ENCODE measurements around the gene AIFM3. TPM values are rescaled to one million over a fixed set of nuclear protein-coding genes. Genes with fewer than 3 reads are reported as not detected.
"Not testable (repeated sequence)": the region's sequence is repeated elsewhere in the genome, so short reads cannot be mapped to it uniquely, and the experiment has no call there.

Gene AIFM3
- total and polyA plus RNA-seq, 7 donors = 0.66 to 105 (median 1.9) TPM

- no peaks in the 10 kb centered on the region for H3K27me3 ChIP-seq
- DNase-seq = peak; percentile 98
- WGBS, 2 donors = 0% methylated on average over 83 of the region's 83 CpGs
- intact Hi-C loops (cut with DNase I) = loop anchor here (1.0 to 10.0 kb wide), 6 partner anchors 19 to 143 kb away; partner anchors contain the start of genes CRKL, LRRC74B, LZTR1 and PI4KA
- H3K4me3 ChIP-seq = peak within 1 kb of the TSS; percentile 52 to 92 (median 76)
- H3K36me3 ChIP-seq = peaks cover 10 to 37% (median 15%) of the 10 kb centered on the region in 4 donors
- peak; percentile 86 to 88 for TF ChIP-seq POLR2A (IDR thresholded peaks at IDR 0.05)
- TF ChIP-seq EP300 (IDR thresholded peaks at IDR 0.05) = peak in 1 of 4 donors; percentile 64
- TF ChIP-seq CTCF (IDR thresholded peaks at IDR 0.05) = no peak
- TF ChIP-seq POLR2AphosphoS5 (IDR thresholded peaks at IDR 0.05) = peak; percentile 92 to 95 (median 94)
- no peaks in the 10 kb centered on the region for H3K9me3 ChIP-seq
- peaks cover 0 to 39% (median 34%) of the 10 kb centered on the region in 4 donors for H3K4me1 ChIP-seq
- peak within 1 kb of the TSS; percentile 96 to 99 (median 98) for H3K27ac ChIP-seq
These were observed 34.7 kb downstream of the AIFM3 start, which contains the start of gene THAP7 for GRCh38 chr22:21001601-21002325. Gene THAP7 (minus strand): TSS chr22:21002118. CDS start chr22:21001911, 207 bp downstream.

- Histone ChIP-seq H3K27ac (peak overlapping the region in 3 of 4 donors; percentile 96 to 99 (median 99)), H3K4me3 (no peak overlapping the region), H3K4me1 (peaks cover 0 to 39% (median 34%) of the 10 kb centered on the region in 4 donors), H3K9me3 (no peaks in the 10 kb centered on the region), H3K36me3 (peaks cover 8 to 16% (median 11%) of the 10 kb centered on the region in 4 donors), H3K27me3 (no peaks in the 10 kb centered on the region)
- intact Hi-C loops (cut with DNase I) = loop anchor here (5.0 to 10.0 kb wide), 4 partner anchors 41 to 119 kb away; partner anchors contain the start of genes CRKL and LRRC74B
- TF ChIP-seq EP300 (IDR thresholded peaks at IDR 0.05) (no peak), CTCF (IDR thresholded peaks at IDR 0.05) (no peak), POLR2A (IDR thresholded peaks at IDR 0.05) (no peak), POLR2AphosphoS5 (IDR thresholded peaks at IDR 0.05) (no peak)
- DNase-seq = no peak
- WGBS, 2 donors = 34 to 75% methylated on average over 4 of the region's 4 CpGs
These were observed 36.7 kb downstream of the AIFM3 start for GRCh38 chr22:21003782-21004181.

GRCh38 chr22:21009208-21009607, 42.2 kb downstream of the AIFM3 start:
- not testable (repeated sequence) for DNase-seq, H3K4me1 ChIP-seq, H3K36me3 ChIP-seq, H3K9me3 ChIP-seq, H3K27ac ChIP-seq, H3K4me3 ChIP-seq, H3K27me3 ChIP-seq
- intact Hi-C loops (cut with DNase I) = loop anchor here (10.0 kb wide), 2 partner anchors 94 to 124 kb away; partner anchors contain the start of gene CRKL
- 81 to 91% methylated on average over 13 of the region's 13 CpGs for WGBS, 2 donors

GRCh38 chr22:21009638-21010425, 42.8 kb downstream of the AIFM3 start:
- no peaks in the 10 kb centered on the region for H3K27me3 ChIP-seq
- TF ChIP-seq EP300 (IDR thresholded peaks at IDR 0.05) (no peak), POLR2A (IDR thresholded peaks at IDR 0.05) (no peak), CTCF (IDR thresholded peaks at IDR 0.05) (no peak), POLR2AphosphoS5 (IDR thresholded peaks at IDR 0.05) (no peak)
- no peaks in the 10 kb centered on the region for H3K9me3 ChIP-seq
- H3K4me3 ChIP-seq = no peak overlapping the region
- 47 to 60% methylated on average over 10 of the region's 10 CpGs for WGBS, 2 donors
- H3K27ac ChIP-seq = no peak overlapping the region
- DNase-seq = no peak
- intact Hi-C loops (cut with DNase I) = loop anchor here (10.0 kb wide), 2 partner anchors 95 to 125 kb away; partner anchors contain the start of gene CRKL
- no peaks in the 10 kb centered on the region for H3K36me3 ChIP-seq
- peaks cover 0 to 15% (median 13%) of the 10 kb centered on the region in 4 donors for H3K4me1 ChIP-seq
